RWPE2 (cell line): Measurements from ENCODE around the gene MIS18BP1.

Experiments used
- ATAC-seq: fragments of 200-7000 bp; cut with Tn5 transposase; 3 replicates; pipeline ENCODE4 v1.9.1; 2021; ENCODE audit warnings: low read depth
- DNase-seq: peaks from one replicate; pipeline ENCODE4 v3.0.0-alpha.2; 2020; ENCODE audit warnings: low spot score
- H3K27ac ChIP-seq: fragments of 450-650 bp; 2 replicates; pipeline ENCODE4 v1.5.1; 2017; ENCODE audit warnings: mild to moderate bottlenecking; ENCODE audit not compliant: poor library complexity, severe bottlenecking
- H3K27me3 ChIP-seq: fragments of 250-450 bp; sonication (Bioruptor Pico); 2 replicates; pipeline ENCODE4 v1.5.1; 2021; ENCODE audit warnings: mild to moderate bottlenecking, moderate library complexity; ENCODE audit not compliant: insufficient read depth, poor library complexity, severe bottlenecking
- H3K36me3 ChIP-seq: fragments of 250-450 bp; sonication (Bioruptor Pico); 2 replicates; pipeline ENCODE4 v1.5.1; 2020; ENCODE audit warnings: low read depth, mild to moderate bottlenecking, moderate library complexity
- H3K4me1 ChIP-seq: fragments of 250-450 bp; sonication (Bioruptor Pico); 2 replicates; pipeline ENCODE4 v1.5.1; 2021; ENCODE audit warnings: mild to moderate bottlenecking, moderate library complexity; ENCODE audit not compliant: insufficient read depth, poor library complexity, severe bottlenecking
- H3K4me3 ChIP-seq: fragments of 250-450 bp; sonication (Bioruptor Pico); 2 replicates; pipeline ENCODE4 v1.5.1; 2021; ENCODE audit warnings: mild to moderate bottlenecking, moderate library complexity; ENCODE audit not compliant: severe bottlenecking
- H3K9me3 ChIP-seq: fragments of 250-450 bp; sonication (Bioruptor Pico); 2 replicates; pipeline ENCODE4 v1.5.1; 2021; ENCODE audit warnings: mild to moderate bottlenecking, moderate library complexity; ENCODE audit not compliant: severe bottlenecking
- TF ChIP-seq, protein P1 (sequence below): fragments of 450-650 bp; IDR thresholded peaks from one replicate; pipeline ENCODE4 v1.5.1; 2017; ENCODE audit warnings: mild to moderate bottlenecking, moderate library complexity; ENCODE audit not compliant: poor library complexity, severe bottlenecking

Gene MIS18BP1

GRCh38 chr14:45247427-45247826, 5.6 kb downstream of the MIS18BP1 start:
- TF ChIP-seq, protein P1, sequence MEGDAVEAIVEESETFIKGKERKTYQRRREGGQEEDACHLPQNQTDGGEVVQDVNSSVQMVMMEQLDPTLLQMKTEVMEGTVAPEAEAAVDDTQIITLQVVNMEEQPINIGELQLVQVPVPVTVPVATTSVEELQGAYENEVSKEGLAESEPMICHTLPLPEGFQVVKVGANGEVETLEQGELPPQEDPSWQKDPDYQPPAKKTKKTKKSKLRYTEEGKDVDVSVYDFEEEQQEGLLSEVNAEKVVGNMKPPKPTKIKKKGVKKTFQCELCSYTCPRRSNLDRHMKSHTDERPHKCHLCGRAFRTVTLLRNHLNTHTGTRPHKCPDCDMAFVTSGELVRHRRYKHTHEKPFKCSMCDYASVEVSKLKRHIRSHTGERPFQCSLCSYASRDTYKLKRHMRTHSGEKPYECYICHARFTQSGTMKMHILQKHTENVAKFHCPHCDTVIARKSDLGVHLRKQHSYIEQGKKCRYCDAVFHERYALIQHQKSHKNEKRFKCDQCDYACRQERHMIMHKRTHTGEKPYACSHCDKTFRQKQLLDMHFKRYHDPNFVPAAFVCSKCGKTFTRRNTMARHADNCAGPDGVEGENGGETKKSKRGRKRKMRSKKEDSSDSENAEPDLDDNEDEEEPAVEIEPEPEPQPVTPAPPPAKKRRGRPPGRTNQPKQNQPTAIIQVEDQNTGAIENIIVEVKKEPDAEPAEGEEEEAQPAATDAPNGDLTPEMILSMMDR, result no peak
- no peak overlapping the region for H3K27ac ChIP-seq
- no peak overlapping the region for H3K4me3 ChIP-seq
- peaks cover 22% of the 10 kb centered on the region for H3K36me3 ChIP-seq
- peaks cover 18% of the 10 kb centered on the region for H3K4me1 ChIP-seq
- DNase-seq (no peak), ATAC-seq (no peak)
- no peaks in the 10 kb centered on the region for H3K27me3 ChIP-seq
- H3K9me3 ChIP-seq, result no peaks in the 10 kb centered on the region

DNA sequence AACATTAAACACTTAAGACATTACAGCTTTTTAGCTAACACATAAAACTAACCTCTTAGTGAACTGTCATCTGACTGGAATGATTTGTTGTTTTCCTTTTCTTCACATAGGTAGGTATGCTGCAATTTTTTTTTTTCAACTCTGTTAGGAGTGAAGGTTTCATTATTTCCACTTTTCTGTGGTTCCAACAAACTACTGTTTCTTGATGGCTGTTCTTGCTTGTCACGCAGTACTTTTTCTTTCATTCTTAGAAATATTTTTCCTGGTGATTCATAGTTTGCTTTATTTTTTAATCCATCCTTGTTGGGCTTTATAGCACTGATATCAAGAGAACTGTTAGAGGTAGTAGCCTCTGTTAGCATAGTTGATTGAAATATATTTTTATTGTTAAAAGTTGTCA, 6.3 kb downstream of the MIS18BP1 start:
- H3K27ac ChIP-seq, result no peak overlapping the region
- TF ChIP-seq, protein P1, result no peak
- H3K27me3 ChIP-seq, result no peaks in the 10 kb centered on the region
- no peak overlapping the region for H3K4me3 ChIP-seq
- DNase-seq, result no peak
- H3K9me3 ChIP-seq, result no peaks in the 10 kb centered on the region
- no peak; the same call in 2 of the 3 replicates for ATAC-seq
- H3K4me1 ChIP-seq, result peaks cover 18% of the 10 kb centered on the region
- peaks cover 22% of the 10 kb centered on the region for H3K36me3 ChIP-seq

DNA sequence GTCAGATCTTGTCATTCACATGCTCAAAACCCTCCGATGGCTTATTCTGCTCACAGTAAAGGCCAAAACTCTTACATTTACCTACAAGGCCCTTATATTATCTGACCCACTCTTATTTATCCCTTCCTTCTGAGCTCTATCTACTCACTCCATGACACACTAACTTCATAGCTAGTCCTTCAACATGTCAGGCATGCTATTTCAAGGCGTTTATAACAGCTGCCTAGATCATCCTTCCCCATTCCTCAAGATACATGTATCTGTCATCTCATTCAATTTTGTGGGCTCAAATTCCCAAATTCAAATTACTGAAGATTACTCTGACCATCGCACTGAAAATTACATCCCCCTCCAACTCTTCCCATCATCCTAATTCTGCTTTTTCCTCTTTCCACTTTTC, 6.9 kb downstream of the MIS18BP1 start:
- Histone ChIP-seq H3K4me3 (no peak overlapping the region), H3K4me1 (peaks cover 13% of the 10 kb centered on the region), H3K27me3 (no peaks in the 10 kb centered on the region), H3K36me3 (peaks cover 22% of the 10 kb centered on the region), H3K27ac (no peak overlapping the region), H3K9me3 (no peaks in the 10 kb centered on the region)
- ATAC-seq (no peak), DNase-seq (no peak)
- TF ChIP-seq, protein P1, result no peak

DNA sequence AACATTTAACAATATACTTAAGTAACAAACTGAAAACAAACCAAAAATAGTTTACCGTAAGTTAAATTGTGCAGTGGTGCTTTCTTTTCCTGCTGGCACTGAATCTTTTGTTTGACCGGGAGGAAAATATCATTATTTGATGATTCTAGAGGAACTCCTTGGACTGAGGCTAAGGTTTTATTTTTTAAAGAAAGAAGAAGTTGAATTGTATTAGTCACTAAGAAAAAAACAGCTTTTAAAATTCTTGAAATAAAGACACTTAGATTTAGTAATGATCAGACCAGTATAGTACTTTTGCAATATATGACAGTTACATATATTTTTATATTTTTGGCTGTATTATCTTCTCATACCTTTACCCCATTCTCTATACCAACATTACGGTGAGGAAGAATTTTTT, 10.3 kb downstream of the MIS18BP1 start:
- H3K4me1 ChIP-seq, result peaks cover 8% of the 10 kb centered on the region
- ATAC-seq (no peak), DNase-seq (no peak)
- H3K27ac ChIP-seq, result no peak overlapping the region
- no peaks in the 10 kb centered on the region for H3K9me3 ChIP-seq
- H3K4me3 ChIP-seq, result no peak overlapping the region
- no peaks in the 10 kb centered on the region for H3K27me3 ChIP-seq
- H3K36me3 ChIP-seq, result peaks cover 22% of the 10 kb centered on the region
- TF ChIP-seq, protein P1, result no peak

DNA sequence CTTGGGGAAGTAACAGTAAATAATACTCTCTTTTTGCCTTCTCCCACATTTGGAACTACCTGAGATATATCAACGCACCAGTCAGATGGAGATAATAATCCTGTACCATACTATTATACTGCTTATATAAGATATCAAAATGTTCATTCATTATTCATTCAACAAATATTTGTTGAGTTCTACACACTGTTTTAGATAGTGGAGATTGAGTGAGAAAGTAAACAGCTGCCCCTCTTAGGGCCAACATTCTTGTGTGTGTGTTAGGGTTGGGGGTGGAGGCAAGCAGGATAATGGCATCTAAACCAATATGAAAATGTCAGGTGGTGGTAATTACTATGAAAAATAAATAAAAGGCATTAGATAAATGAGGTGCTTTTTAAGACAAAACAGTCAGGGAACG, 14.0 kb downstream of the MIS18BP1 start:
- no peak for DNase-seq
- H3K27me3 ChIP-seq, result no peaks in the 10 kb centered on the region
- peaks cover 17% of the 10 kb centered on the region for H3K36me3 ChIP-seq

More for the DNA sequence above, 14.0 kb downstream of the MIS18BP1 start:
- no peak for ATAC-seq
- H3K4me1 ChIP-seq, result no peaks in the 10 kb centered on the region
- TF ChIP-seq, protein P1, result no peak
- H3K9me3 ChIP-seq, result no peaks in the 10 kb centered on the region
- H3K27ac ChIP-seq, result no peak overlapping the region
- no peak overlapping the region for H3K4me3 ChIP-seq
